Skeletal muscle tissue (tissue), 4 donors: ENCODE data around the gene CAPN9. TPM values are rescaled to one million over a fixed set of nuclear protein-coding genes. Genes with fewer than 3 reads are reported as not detected.

Experiments used
- H3K27ac ChIP-seq: one replicate; pipeline ENCODE4 v1.7.0; 2013; ENCODE audit warnings: mild to moderate bottlenecking, low read depth, low read length, inconsistent platforms
- H3K27me3 ChIP-seq, 3 donors: one replicate each; pipeline ENCODE4 v1.7.0; 2013; ENCODE audit warnings: low read length in 3 of 3; ENCODE audit not compliant: control insufficient read depth in 3 of 3, insufficient read depth in 3 of 3
- H3K36me3 ChIP-seq, 3 donors: one replicate each; pipeline ENCODE4 v1.7.0; 2013; ENCODE audit warnings: low read length in 3 of 3; ENCODE audit not compliant: control insufficient read depth in 3 of 3, insufficient read depth in 3 of 3
- H3K4me1 ChIP-seq, 3 donors: one replicate each; pipeline ENCODE4 v1.7.0; 2013; ENCODE audit warnings: low read length in 3 of 3, mild to moderate bottlenecking in 3 of 3; ENCODE audit not compliant: control insufficient read depth in 3 of 3, insufficient read depth in 3 of 3
- H3K4me3 ChIP-seq, 3 donors: one replicate each; pipeline ENCODE4 v1.7.0; 2013; ENCODE audit warnings: low read length in 3 of 3
- H3K9ac ChIP-seq, 3 donors: one replicate each; pipeline ENCODE4 v1.7.0; 2013; ENCODE audit warnings: low read length in 3 of 3, mild to moderate bottlenecking in 3 of 3, moderate library complexity in 2 of 3, low read depth in 1 of 3
- H3K9me3 ChIP-seq, 3 donors: one replicate each; pipeline ENCODE4 v1.7.0; 2013; ENCODE audit warnings: low read length in 3 of 3; ENCODE audit not compliant: control insufficient read depth in 3 of 3
- total RNA-seq: library from RNA; depleted of rRNA; stranded (reverse); fragments of >200 nt; gene quantifications from one replicate; pipeline ENCODE4 v1.2.3, GENCODE V29; 2014
- donor health status: Osteomylitis.

CAPN9 gene
- total RNA-seq, 1 donor from 2014 or later = under 0.01 TPM

GRCh38 chr1:230781594-230781993 lies 34.4 kb downstream of the CAPN9 start:
- H3K9ac ChIP-seq = no peak overlapping the region
- H3K27ac ChIP-seq = no peak overlapping the region
- H3K27me3 ChIP-seq = peaks cover 0 to 4% (median 0%) of the 10 kb centered on the region in 3 donors
- H3K36me3 ChIP-seq = no peaks in the 10 kb centered on the region
- H3K4me1 ChIP-seq = no peaks in the 10 kb centered on the region
- no peak overlapping the region for H3K4me3 ChIP-seq
- no peaks in the 10 kb centered on the region for H3K9me3 ChIP-seq

DNA sequence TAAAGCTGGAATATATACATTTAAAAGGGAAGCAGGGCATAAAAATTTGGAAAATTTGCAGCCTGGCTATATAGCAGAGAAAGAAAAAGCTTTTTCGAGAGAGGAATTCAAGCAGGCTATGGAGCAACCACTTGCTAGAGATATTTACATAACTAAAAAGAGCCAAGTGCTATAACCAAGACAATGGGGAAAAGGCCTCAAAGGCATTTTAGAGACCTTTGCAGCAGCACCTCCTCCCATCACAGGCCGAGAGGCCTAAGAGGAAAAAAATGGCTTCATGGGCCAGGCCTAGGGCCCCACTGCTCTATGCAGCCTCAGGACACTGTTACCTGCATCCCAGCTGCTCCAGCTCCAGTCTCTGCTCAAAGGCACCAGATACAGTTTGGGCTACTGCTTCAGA lies 37.0 kb downstream of the CAPN9 start:
- H3K36me3 ChIP-seq = no peaks in the 10 kb centered on the region
- peaks cover 0 to under 1% (median 0%) of the 10 kb centered on the region in 3 donors for H3K27me3 ChIP-seq
- no peak overlapping the region for H3K4me3 ChIP-seq
- no peak overlapping the region for H3K9ac ChIP-seq
- no peaks in the 10 kb centered on the region for H3K4me1 ChIP-seq
- no peak overlapping the region for H3K27ac ChIP-seq
- H3K9me3 ChIP-seq = no peaks in the 10 kb centered on the region

- H3K27me3 ChIP-seq = peaks cover 0 to 2% (median 0%) of the 10 kb centered on the region in 3 donors
- H3K36me3 ChIP-seq = no peaks in the 10 kb centered on the region
- no peak overlapping the region for H3K27ac ChIP-seq
- no peaks in the 10 kb centered on the region for H3K4me1 ChIP-seq
- H3K4me3 ChIP-seq = no peak overlapping the region
- no peaks in the 10 kb centered on the region for H3K9me3 ChIP-seq
- H3K9ac ChIP-seq = no peak overlapping the region
These were observed 38.6 kb downstream of the CAPN9 start for GRCh38 chr1:230785636-230786384.

- H3K27ac ChIP-seq = no peak overlapping the region
- no peak overlapping the region for H3K4me3 ChIP-seq
- no peaks in the 10 kb centered on the region for H3K9me3 ChIP-seq
- no peaks in the 10 kb centered on the region for H3K36me3 ChIP-seq
- no peak overlapping the region for H3K9ac ChIP-seq
- no peaks in the 10 kb centered on the region for H3K4me1 ChIP-seq
- H3K27me3 ChIP-seq = peaks cover 0 to 2% (median 0%) of the 10 kb centered on the region in 3 donors
These were observed 39.2 kb downstream of the CAPN9 start for GRCh38 chr1:230786385-230786753.

DNA sequence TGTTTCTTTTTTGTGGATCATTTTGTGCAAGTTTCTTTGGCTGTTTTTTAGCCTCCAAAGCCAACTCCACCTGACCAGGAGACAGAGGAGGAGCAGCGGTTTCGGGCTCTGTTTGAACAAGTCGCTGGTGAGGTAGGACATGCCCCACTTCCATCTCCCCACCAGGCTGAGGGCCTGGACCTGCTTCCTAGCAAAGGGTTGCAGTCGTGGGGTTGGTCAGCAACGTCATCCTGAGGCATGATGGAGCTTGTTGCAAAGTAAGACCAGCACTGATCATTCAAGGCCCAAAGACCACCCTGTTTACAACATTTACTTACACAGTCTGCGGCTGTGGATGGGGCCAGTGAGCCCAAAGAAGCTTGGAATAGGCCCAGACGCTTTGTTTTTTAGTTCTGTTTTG lies 40.3 kb downstream of the CAPN9 start:
- no peaks in the 10 kb centered on the region for H3K9me3 ChIP-seq
- no peak overlapping the region for H3K4me3 ChIP-seq
- peaks cover 0 to 8% (median 0%) of the 10 kb centered on the region in 3 donors for H3K27me3 ChIP-seq
- no peak overlapping the region for H3K9ac ChIP-seq
- no peaks in the 10 kb centered on the region for H3K4me1 ChIP-seq
- no peaks in the 10 kb centered on the region for H3K36me3 ChIP-seq
- no peak overlapping the region for H3K27ac ChIP-seq

- H3K9me3 ChIP-seq = no peaks in the 10 kb centered on the region
- no peaks in the 10 kb centered on the region for H3K36me3 ChIP-seq
- no peak overlapping the region for H3K27ac ChIP-seq
- H3K27me3 ChIP-seq = peaks cover 0 to 8% (median 0%) of the 10 kb centered on the region in 3 donors
- no peaks in the 10 kb centered on the region for H3K4me1 ChIP-seq
- H3K4me3 ChIP-seq = no peak overlapping the region
- H3K9ac ChIP-seq = no peak overlapping the region
These were observed 41.5 kb downstream of the CAPN9 start for GRCh38 chr1:230788561-230789275.

DNA sequence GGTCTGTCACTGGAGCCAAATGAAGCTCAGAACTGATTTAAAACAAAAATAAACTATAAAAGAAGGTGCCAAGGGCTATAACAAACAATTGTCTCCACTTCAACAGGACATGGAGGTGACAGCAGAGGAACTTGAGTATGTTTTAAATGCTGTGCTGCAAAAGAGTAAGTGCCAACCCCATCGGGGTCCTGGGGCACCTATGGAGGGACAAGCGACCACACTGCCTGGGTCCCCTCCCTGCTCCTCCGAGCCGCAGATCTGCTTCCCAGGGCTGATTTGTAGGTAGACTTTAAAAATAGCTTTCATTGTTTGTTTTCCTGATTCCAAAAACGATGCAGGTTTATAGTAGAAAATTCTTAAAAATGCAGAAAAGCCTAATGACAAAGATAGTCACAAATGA lies 42.8 kb downstream of the CAPN9 start:
- H3K9me3 ChIP-seq = no peaks in the 10 kb centered on the region
- H3K27ac ChIP-seq = no peak overlapping the region
- no peaks in the 10 kb centered on the region for H3K36me3 ChIP-seq
- H3K9ac ChIP-seq = no peak overlapping the region
- H3K4me1 ChIP-seq = no peaks in the 10 kb centered on the region
- H3K27me3 ChIP-seq = peaks cover 0 to 8% (median 0%) of the 10 kb centered on the region in 3 donors
- H3K4me3 ChIP-seq = no peak overlapping the region

DNA sequence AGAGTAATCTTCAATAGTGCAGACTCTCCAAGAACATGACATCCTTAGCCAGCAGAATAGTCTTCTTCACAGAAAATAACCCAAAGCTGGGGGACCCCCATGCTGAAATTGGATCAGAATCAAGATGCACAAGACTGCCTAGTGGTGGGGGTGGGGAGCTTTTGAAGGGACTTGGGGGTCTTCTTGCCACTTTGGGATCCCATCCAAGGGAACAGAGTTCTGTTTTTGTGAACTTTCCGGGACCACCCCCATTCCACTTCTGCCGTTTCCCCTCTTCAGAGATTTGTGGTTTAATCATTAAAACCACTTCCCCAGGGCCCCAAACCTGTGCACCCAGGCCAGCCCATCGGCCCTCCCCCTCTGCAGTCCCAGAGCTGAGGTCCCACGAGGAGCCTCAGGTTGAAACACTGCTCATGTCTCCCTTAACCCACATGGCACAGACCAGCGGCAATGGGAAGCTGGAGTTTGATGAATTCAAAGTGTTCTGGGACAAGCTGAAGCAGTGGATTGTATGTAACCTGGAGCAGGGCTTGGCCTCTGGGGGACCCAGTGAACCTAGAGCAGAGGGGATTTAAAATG lies 44.9 kb downstream of the CAPN9 start:
- no peak overlapping the region for H3K9ac ChIP-seq
- H3K9me3 ChIP-seq = no peaks in the 10 kb centered on the region
- no peaks in the 10 kb centered on the region for H3K36me3 ChIP-seq

GRCh38 chr1:230792691-230793462 lies 45.7 kb downstream of the CAPN9 start:
- no peak overlapping the region for H3K9ac ChIP-seq
- no peak overlapping the region for H3K4me3 ChIP-seq
- H3K4me1 ChIP-seq = no peaks in the 10 kb centered on the region

More for the DNA sequence above, 44.9 kb downstream of the CAPN9 start:
- Histone ChIP-seq H3K27ac (no peak overlapping the region), H3K27me3 (peaks cover 0 to 8% (median 0%) of the 10 kb centered on the region in 3 donors), H3K4me3 (no peak overlapping the region), H3K4me1 (no peaks in the 10 kb centered on the region)

More at GRCh38 chr1:230792691-230793462, 45.7 kb downstream of the CAPN9 start:
- H3K27ac ChIP-seq = no peak overlapping the region
- H3K27me3 ChIP-seq = peaks cover 0 to 8% (median 0%) of the 10 kb centered on the region in 3 donors
- H3K36me3 ChIP-seq = no peaks in the 10 kb centered on the region
- no peaks in the 10 kb centered on the region for H3K9me3 ChIP-seq
